Colonic mucosa (tissue), 4 donors: ENCODE measurements around the gene ENTPD2. TPM values are rescaled to one million over a fixed set of nuclear protein-coding genes. Genes with fewer than 3 reads are reported as not detected.

Experiments
- DNase-seq: peaks from one replicate; pipeline ENCODE4 v3.0.0-alpha.2; 2020
- H3K27ac ChIP-seq: fragments of 200-600 bp; one replicate; pipeline ENCODE4 v1.8.0; 2021
- H3K27me3 ChIP-seq: fragments of 200-600 bp; one replicate; pipeline ENCODE4 v1.8.0; 2021
- H3K36me3 ChIP-seq: fragments of 200-600 bp; one replicate; pipeline ENCODE4 v1.8.0; 2021
- H3K4me1 ChIP-seq: fragments of 200-600 bp; one replicate; pipeline ENCODE4 v1.8.0; 2021; ENCODE audit warnings: mild to moderate bottlenecking
- H3K4me3 ChIP-seq: fragments of 200-600 bp; one replicate; pipeline ENCODE4 v1.8.0; 2021
- H3K9ac ChIP-seq, 2 donors: one replicate each; pipeline ENCODE4 v1.7.0; 2013; ENCODE audit warnings: control low read depth in 2 of 2, low read depth in 2 of 2, low read length in 2 of 2
- H3K9me3 ChIP-seq: fragments of 200-600 bp; one replicate; pipeline ENCODE4 v1.8.0; 2021
- CTCF ChIP-seq: fragments of 200-600 bp; IDR thresholded peaks from one replicate; pipeline ENCODE4 v1.8.0; 2022; ENCODE audit warnings: antibody characterized with exemption, mild to moderate bottlenecking
- intact Hi-C: fragments of 100-400 bp; cut with DNase I; formaldehyde crosslinking; loops from one replicate; pipeline ENCODE4 v1.14.1; 2022
- total RNA-seq, 2 donors: library from RNA; stranded (reverse); fragmentation: NEBNext Ultra II Directional in 1 of 2; extraction: Animal tissue kit (Norgen Biotek cat#: 25700) in 1 of 2; gene quantifications; one replicate each; pipeline ENCODE4 v1.2.1, GENCODE V29; 2021
- donor health status: healthy.
- donor health status: DM: no; HTN: no; CAD: no.
- donor health status: DM: no; HTN: no; CAD: no.

ENTPD2 gene
- total RNA-seq, 2 donors from 2014 or later = 20.5 to 22.1 TPM

- intact Hi-C loops = no loop called here
- TF ChIP-seq CTCF = no peak
- H3K36me3 ChIP-seq = no peaks in the 10 kb centered on the region
- no peak for DNase-seq
- no peak overlapping the region for H3K27ac ChIP-seq
- no peaks in the 10 kb centered on the region for H3K4me1 ChIP-seq
- no peak overlapping the region for H3K4me3 ChIP-seq
- H3K27me3 ChIP-seq = no peaks in the 10 kb centered on the region
- no peak overlapping the region for H3K9ac ChIP-seq
- H3K9me3 ChIP-seq = no peaks in the 10 kb centered on the region
Measured at GRCh38 chr9:137009217-137009616, 44.6 kb downstream of the ENTPD2 start.

GRCh38 chr9:137008312-137008711 lies 45.5 kb downstream of the ENTPD2 start:
- no peak overlapping the region for H3K4me3 ChIP-seq
- no peaks in the 10 kb centered on the region for H3K36me3 ChIP-seq
- no peaks in the 10 kb centered on the region for H3K4me1 ChIP-seq
- no peak for DNase-seq
- no peak overlapping the region for H3K9ac ChIP-seq
- no peak for TF ChIP-seq CTCF
- no peak overlapping the region for H3K27ac ChIP-seq
- H3K27me3 ChIP-seq = no peaks in the 10 kb centered on the region
- H3K9me3 ChIP-seq = no peaks in the 10 kb centered on the region
- intact Hi-C loops = no loop called here

- Histone ChIP-seq H3K27me3 (no peaks in the 10 kb centered on the region), H3K36me3 (no peaks in the 10 kb centered on the region), H3K9ac (no peak overlapping the region), H3K27ac (no peak overlapping the region), H3K9me3 (no peaks in the 10 kb centered on the region), H3K4me1 (no peaks in the 10 kb centered on the region), H3K4me3 (no peak overlapping the region)
- intact Hi-C loops = no loop called here
- no peak for DNase-seq
- TF ChIP-seq CTCF = no peak
Measured at GRCh38 chr9:137007816-137008270, 46.0 kb downstream of the ENTPD2 start.

- Histone ChIP-seq H3K36me3 (no peaks in the 10 kb centered on the region), H3K9ac (no peak overlapping the region), H3K27me3 (no peaks in the 10 kb centered on the region), H3K27ac (no peak overlapping the region), H3K4me3 (no peak overlapping the region), H3K9me3 (no peaks in the 10 kb centered on the region), H3K4me1 (no peaks in the 10 kb centered on the region)
- DNase-seq = no peak
- intact Hi-C loops = no loop called here
- no peak for TF ChIP-seq CTCF
Measured at GRCh38 chr9:137007108-137007815, 46.6 kb downstream of the ENTPD2 start.

GRCh38 chr9:137006116-137007003 lies 47.5 kb downstream of the ENTPD2 start:
- Histone ChIP-seq H3K36me3 (no peaks in the 10 kb centered on the region), H3K9me3 (no peaks in the 10 kb centered on the region), H3K9ac (no peak overlapping the region), H3K27ac (no peak overlapping the region), H3K4me3 (no peak overlapping the region), H3K4me1 (no peaks in the 10 kb centered on the region), H3K27me3 (no peaks in the 10 kb centered on the region)
- no peak for TF ChIP-seq CTCF
- DNase-seq = no peak
- intact Hi-C loops = no loop called here
